HG03439 (cell line): ENCODE results near the gene AMDHD1.

Source experiments
- ATAC-seq: cut with Tn5 transposase; IDR thresholded peaks from one replicate; pipeline ENCODE4 v1.9.1; 2021; ENCODE audit warnings: mild to moderate bottlenecking, moderate library complexity; ENCODE audit not compliant: unreplicated experiment

The AMDHD1 gene

GRCh38 chr12:95994476-95994875 lies 51.3 kb downstream of the AMDHD1 start:
- no peak for ATAC-seq

DNA sequence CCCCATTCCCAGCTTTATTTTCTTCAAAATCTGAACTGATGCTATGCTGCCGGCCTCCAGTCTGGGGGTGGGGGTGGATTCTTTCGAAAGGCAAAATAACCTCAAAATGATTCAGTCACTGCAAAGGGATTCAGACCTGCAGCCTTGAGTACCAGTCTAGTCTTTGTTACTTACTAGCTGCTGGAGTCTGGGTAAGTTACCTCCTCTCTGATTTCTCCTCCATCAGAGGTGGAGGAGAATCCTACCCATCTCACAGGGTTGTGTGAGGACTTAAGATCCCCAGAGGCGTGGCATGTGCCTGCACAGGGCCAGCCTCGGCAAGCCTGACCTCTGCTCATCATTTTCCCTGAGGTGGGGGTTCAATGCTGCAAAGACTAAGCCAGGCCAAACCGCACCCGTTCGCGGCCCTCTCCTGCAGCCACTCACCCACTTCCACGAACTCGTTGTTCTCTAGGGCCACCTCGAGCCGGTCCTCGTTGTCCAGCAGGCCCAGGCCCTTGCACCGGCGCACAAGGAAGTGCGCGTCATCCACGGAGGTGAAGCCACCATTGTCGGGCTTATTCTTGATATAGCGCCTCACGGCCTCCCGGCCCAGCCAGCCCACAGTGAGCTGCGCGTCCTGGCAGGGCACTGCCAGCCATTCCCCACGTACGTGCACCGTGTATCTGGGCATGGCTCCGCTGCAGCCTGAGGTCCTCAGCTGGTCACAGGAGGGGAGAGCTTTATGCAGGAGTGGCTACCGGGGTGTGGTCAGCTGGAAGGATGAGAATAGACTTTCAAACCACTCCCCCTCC lies 52.3 kb downstream of the AMDHD1 start:
- no peak for ATAC-seq

- no peak for ATAC-seq
Observed at GRCh38 chr12:95996034-95996658, 53.0 kb downstream of the AMDHD1 start, which contains the start of gene HAL. HAL (minus strand) TSS chr12:95996344; CDS start chr12:95995910, 434 bp downstream.

DNA sequence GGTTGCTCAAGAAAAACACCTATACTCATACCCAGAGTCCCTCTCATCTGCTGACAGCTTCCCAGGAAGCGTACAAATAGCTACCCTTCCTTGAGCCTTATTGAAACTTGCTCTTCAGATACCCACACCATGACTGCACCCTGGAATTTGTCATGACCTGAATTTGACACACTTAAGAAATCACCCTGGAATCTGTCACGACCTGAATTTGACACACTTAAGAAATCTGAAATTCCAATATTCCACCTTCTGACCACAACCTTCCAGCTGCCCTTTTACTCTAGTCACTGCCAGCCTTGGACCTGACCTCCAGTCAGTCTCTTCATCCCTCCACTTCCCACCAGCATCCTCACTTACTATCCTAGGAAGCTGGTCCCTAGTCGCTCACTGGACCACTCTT lies 54.1 kb downstream of the AMDHD1 start:
- no peak for ATAC-seq

DNA sequence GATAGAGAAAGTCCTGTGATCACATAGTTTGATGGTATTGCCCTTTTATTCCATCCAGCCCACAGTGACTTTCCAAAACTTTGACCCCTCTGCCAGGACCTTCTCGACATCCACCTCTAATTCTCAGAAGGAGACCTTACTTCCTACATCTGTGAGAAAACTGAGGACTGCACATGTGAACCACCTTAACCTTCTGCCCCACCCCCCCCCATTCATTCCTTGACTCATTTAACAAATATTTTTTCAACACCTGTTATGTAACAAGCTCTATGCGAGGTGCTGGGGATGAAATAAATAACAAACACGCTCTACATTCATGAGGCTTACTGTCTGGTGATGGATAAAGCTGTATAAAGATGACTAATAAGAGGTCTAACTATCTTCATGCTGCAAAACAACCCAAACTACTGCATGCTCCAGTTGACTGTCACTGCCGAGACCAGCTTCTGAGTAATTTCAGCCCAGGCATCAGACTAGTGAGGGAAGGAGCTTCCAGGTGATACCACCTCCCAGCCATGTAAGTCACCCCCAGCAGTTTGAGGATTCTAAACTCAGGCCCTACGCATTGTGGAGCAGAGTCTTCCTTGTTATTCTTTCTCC lies 54.9 kb downstream of the AMDHD1 start:
- ATAC-seq: no peak

DNA sequence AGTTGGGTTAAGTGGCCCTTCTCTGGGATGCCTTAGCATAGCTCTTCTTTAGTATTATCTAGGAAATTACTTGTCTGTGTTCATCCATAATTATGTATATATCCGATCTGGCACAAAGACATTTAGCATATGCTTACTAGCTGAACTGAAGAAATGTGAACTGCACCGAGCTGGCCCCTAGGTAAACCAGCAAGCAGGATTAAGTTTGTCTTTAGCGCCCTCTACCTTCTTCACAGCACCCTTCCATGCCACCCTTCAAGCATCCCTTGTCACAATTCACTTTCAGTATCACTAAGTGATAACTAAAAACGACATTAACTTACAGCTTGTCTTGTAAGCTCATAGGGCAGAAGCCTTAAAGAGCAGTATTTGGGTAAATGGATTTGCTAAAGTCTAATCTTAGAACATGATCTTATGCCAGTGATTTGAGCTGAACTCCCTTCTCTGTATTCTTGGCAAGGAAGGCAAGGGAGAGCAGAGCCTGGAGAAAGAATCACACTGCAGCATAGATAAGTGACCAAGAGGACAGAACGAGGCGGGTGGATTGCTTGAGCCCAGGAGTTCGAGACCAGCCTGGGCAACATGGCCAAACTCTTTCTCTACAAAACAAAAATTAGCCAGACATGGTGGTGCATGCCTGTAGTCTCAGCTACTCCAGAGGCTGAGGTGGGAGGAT lies 55.6 kb downstream of the AMDHD1 start:
- peak; percentile 90 for ATAC-seq

GRCh38 chr12:95999484-95999883 lies 56.4 kb downstream of the AMDHD1 start:
- no peak for ATAC-seq

- no peak for ATAC-seq
Observed at GRCh38 chr12:96000858-96001257, 57.7 kb downstream of the AMDHD1 start.

- ATAC-seq: no peak
Observed at GRCh38 chr12:96006727-96007126, 63.6 kb downstream of the AMDHD1 start.

- ATAC-seq: no peak
Observed at GRCh38 chr12:96007729-96008128, 64.6 kb downstream of the AMDHD1 start.

- ATAC-seq: no peak
Observed at GRCh38 chr12:96014943-96015599, 71.9 kb downstream of the AMDHD1 start.

- ATAC-seq: no peak
Observed at GRCh38 chr12:96015672-96016071, 72.5 kb downstream of the AMDHD1 start.
